RWPE2 (cell line): ENCODE results near the gene SYCP2L.

Experiments
- ATAC-seq: fragments of 200-7000 bp; cut with Tn5 transposase; 3 replicates; pipeline ENCODE4 v1.9.1; 2021; ENCODE audit warnings: low read depth
- DNase-seq: peaks from one replicate; pipeline ENCODE4 v3.0.0-alpha.2; 2020; ENCODE audit warnings: low spot score
- H3K27ac ChIP-seq: fragments of 450-650 bp; 2 replicates; pipeline ENCODE4 v1.5.1; 2017; ENCODE audit warnings: mild to moderate bottlenecking; ENCODE audit not compliant: poor library complexity, severe bottlenecking
- H3K27me3 ChIP-seq: fragments of 250-450 bp; sonication (Bioruptor Pico); 2 replicates; pipeline ENCODE4 v1.5.1; 2021; ENCODE audit warnings: mild to moderate bottlenecking, moderate library complexity; ENCODE audit not compliant: insufficient read depth, poor library complexity, severe bottlenecking
- H3K36me3 ChIP-seq: fragments of 250-450 bp; sonication (Bioruptor Pico); 2 replicates; pipeline ENCODE4 v1.5.1; 2020; ENCODE audit warnings: low read depth, mild to moderate bottlenecking, moderate library complexity
- H3K4me1 ChIP-seq: fragments of 250-450 bp; sonication (Bioruptor Pico); 2 replicates; pipeline ENCODE4 v1.5.1; 2021; ENCODE audit warnings: mild to moderate bottlenecking, moderate library complexity; ENCODE audit not compliant: insufficient read depth, poor library complexity, severe bottlenecking
- H3K4me3 ChIP-seq: fragments of 250-450 bp; sonication (Bioruptor Pico); 2 replicates; pipeline ENCODE4 v1.5.1; 2021; ENCODE audit warnings: mild to moderate bottlenecking, moderate library complexity; ENCODE audit not compliant: severe bottlenecking
- H3K9me3 ChIP-seq: fragments of 250-450 bp; sonication (Bioruptor Pico); 2 replicates; pipeline ENCODE4 v1.5.1; 2021; ENCODE audit warnings: mild to moderate bottlenecking, moderate library complexity; ENCODE audit not compliant: severe bottlenecking
- CTCF ChIP-seq: fragments of 450-650 bp; IDR thresholded peaks from one replicate; pipeline ENCODE4 v1.5.1; 2017; ENCODE audit warnings: mild to moderate bottlenecking, moderate library complexity; ENCODE audit not compliant: poor library complexity, severe bottlenecking

SYCP2L gene

GRCh38 chr6:10933126-10933525 lies 46.3 kb downstream of the SYCP2L start:
- Histone ChIP-seq H3K27ac (no peak overlapping the region), H3K27me3 (no peaks in the 10 kb centered on the region), H3K9me3 (no peaks in the 10 kb centered on the region), H3K36me3 (no peaks in the 10 kb centered on the region), H3K4me3 (no peak overlapping the region), H3K4me1 (no peaks in the 10 kb centered on the region)
- no peak for DNase-seq
- no peak for TF ChIP-seq CTCF
- no peak for ATAC-seq

GRCh38 chr6:10939840-10940239 lies 53.0 kb downstream of the SYCP2L start:
- Histone ChIP-seq H3K9me3 (no peaks in the 10 kb centered on the region), H3K27me3 (no peaks in the 10 kb centered on the region), H3K36me3 (no peaks in the 10 kb centered on the region), H3K4me3 (no peak overlapping the region), H3K27ac (no peak overlapping the region), H3K4me1 (no peaks in the 10 kb centered on the region)
- DNase-seq = no peak
- no peak for TF ChIP-seq CTCF
- ATAC-seq = no peak

- no peaks in the 10 kb centered on the region for H3K4me1 ChIP-seq
- no peak for ATAC-seq
- H3K27me3 ChIP-seq = peaks cover 2% of the 10 kb centered on the region
- H3K4me3 ChIP-seq = no peak overlapping the region
- no peak for DNase-seq
- H3K9me3 ChIP-seq = no peaks in the 10 kb centered on the region
- no peak for TF ChIP-seq CTCF
- no peak overlapping the region for H3K27ac ChIP-seq
- H3K36me3 ChIP-seq = no peaks in the 10 kb centered on the region
Measured at GRCh38 chr6:10945845-10946244, 59.0 kb downstream of the SYCP2L start.

DNA sequence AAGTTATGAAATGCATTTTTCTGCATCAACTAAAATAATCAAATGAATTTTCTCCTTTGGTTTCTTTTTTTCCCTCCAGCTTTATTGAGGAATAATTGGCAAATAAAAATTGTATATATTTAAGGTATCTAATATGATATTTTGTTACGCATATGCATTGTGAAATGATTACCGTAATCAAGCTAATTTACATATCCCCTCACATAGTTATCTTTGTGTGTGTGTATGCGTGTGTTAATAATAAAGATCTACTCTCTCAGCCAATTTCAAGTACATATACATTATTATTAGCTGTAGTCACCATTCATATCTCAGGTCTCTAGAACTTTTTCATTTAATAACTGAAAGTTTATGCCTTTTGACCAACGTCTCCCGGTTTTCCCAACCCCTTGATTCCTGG lies 61.1 kb downstream of the SYCP2L start:
- no peak overlapping the region for H3K4me3 ChIP-seq
- H3K27ac ChIP-seq = no peak overlapping the region
- no peaks in the 10 kb centered on the region for H3K9me3 ChIP-seq
- H3K4me1 ChIP-seq = no peaks in the 10 kb centered on the region
- peaks cover 2% of the 10 kb centered on the region for H3K27me3 ChIP-seq
- TF ChIP-seq CTCF = no peak
- H3K36me3 ChIP-seq = no peaks in the 10 kb centered on the region
- ATAC-seq = no peak
- DNase-seq = no peak

DNA sequence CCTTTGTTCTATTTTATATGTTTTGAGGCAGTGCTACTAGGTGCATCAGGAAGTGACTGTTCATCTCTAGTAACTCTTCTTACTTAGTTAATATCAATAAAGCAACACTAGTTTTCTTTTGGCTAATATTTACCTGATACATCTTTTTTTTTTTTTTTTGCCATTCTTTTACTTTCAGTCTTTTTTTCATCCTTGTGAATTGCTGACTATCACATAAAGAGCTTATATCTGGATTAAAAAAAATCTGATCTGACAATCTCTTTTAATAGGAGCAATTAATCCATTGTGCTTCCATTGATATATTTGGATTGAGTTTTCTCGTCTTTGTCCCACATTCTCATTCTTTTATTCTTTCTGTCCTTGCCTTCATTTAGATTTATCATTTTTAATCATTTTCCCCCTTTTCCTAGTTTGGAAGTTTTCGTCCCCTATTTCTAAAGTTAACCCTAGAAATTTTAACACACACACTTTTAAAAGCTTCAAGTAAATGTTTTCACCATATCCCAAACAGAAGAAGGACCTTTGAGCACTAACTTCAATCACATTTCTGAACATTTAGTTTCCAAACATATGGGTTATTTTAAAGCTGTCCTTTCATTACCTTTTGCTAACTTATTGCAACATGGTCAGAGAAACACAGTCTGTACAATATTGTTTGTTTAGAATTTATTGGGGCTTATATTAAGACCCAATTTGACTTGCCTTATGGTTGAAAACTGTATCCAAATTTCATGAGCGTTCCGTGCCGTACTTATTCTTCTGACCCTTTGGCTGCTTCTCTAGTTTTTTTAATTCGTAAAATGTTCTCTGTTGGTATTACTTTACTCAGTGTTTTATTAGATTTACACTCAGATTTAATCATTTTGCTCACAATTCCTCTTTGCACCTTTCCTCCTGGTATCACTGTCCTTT lies 63.0 kb downstream of the SYCP2L start:
- no peak for DNase-seq
- no peak for ATAC-seq
- Histone ChIP-seq H3K4me1 (no peaks in the 10 kb centered on the region), H3K36me3 (no peaks in the 10 kb centered on the region), H3K27me3 (peaks cover 2% of the 10 kb centered on the region), H3K27ac (no peak overlapping the region), H3K4me3 (no peak overlapping the region), H3K9me3 (no peaks in the 10 kb centered on the region)
- TF ChIP-seq CTCF = no peak
